Left ventricle myocardium inferior (tissue), 1 donor: ENCODE results near the gene HLA-DRA. TPM values are rescaled to one million over a fixed set of nuclear protein-coding genes. Genes with fewer than 3 reads are reported as not detected.

Source experiments
- DNase-seq: peaks from one replicate; pipeline ENCODE4 v3.0.0-alpha.2; 2020
- H3K27ac ChIP-seq: fragments of 200-600 bp; replicated peaks from 2 replicates; pipeline ENCODE4 v1.8.0; 2021
- H3K27me3 ChIP-seq: fragments of 200-600 bp; 2 replicates; pipeline ENCODE4 v1.8.0; 2021; ENCODE audit warnings: low read depth
- H3K36me3 ChIP-seq: fragments of 200-600 bp; 2 replicates; pipeline ENCODE4 v1.8.0; 2021
- H3K4me1 ChIP-seq: fragments of 200-600 bp; 2 replicates; pipeline ENCODE4 v1.8.0; 2021
- H3K4me3 ChIP-seq: fragments of 200-600 bp; 2 replicates; pipeline ENCODE4 v1.8.0; 2021; ENCODE audit warnings: mild to moderate bottlenecking, moderate library complexity
- H3K9me3 ChIP-seq: fragments of 200-600 bp; replicated peaks from 2 replicates; pipeline ENCODE4 v1.8.0; 2021
- CTCF ChIP-seq: fragments of 200-600 bp; IDR thresholded peaks from 2 replicates; pipeline ENCODE4 v1.8.0; 2021; ENCODE audit warnings: antibody characterized with exemption, mild to moderate bottlenecking, borderline replicate concordance
- intact Hi-C: fragments of 100-400 bp; cut with micrococcal nuclease; formaldehyde crosslinking; loops from one replicate; pipeline ENCODE4 v1.11.0; 2022
- total RNA-seq: library from RNA; stranded (reverse); fragmentation: NEBNext Ultra II Directional; extraction: Animal tissue kit (Norgen Biotek cat#: 25700); gene quantifications from one replicate; pipeline ENCODE4 v1.2.1, GENCODE V29; 2021
- donor health status: DM: no; HTN: yes; CAD: no; lungs with severe emphysema.

The HLA-DRA gene
- total RNA-seq, 1 donor from 2014 or later: 87.3 TPM

- peak overlapping the region; percentile 65 for H3K4me3 ChIP-seq
- H3K27me3 ChIP-seq: no peaks in the 10 kb centered on the region
- no peak overlapping the region for H3K27ac ChIP-seq
- H3K9me3 ChIP-seq: no peaks in the 10 kb centered on the region
- no peak for DNase-seq
- H3K4me1 ChIP-seq: peaks cover 9% of the 10 kb centered on the region
- intact Hi-C loops: no loop called here
- TF ChIP-seq CTCF: no peak
- peaks cover 21% of the 10 kb centered on the region for H3K36me3 ChIP-seq
Observed at GRCh38 chr6:32442243-32442667, 2.6 kb downstream of the HLA-DRA start.

GRCh38 chr6:32442977-32443552, 3.4 kb downstream of the HLA-DRA start:
- no peaks in the 10 kb centered on the region for H3K27me3 ChIP-seq
- no peak overlapping the region for H3K4me3 ChIP-seq
- peaks cover 4% of the 10 kb centered on the region for H3K4me1 ChIP-seq
- no peak for TF ChIP-seq CTCF
- DNase-seq: no peak
- intact Hi-C loops: no loop called here
- H3K27ac ChIP-seq: no peak overlapping the region
- H3K9me3 ChIP-seq: no peaks in the 10 kb centered on the region
- H3K36me3 ChIP-seq: peaks cover 21% of the 10 kb centered on the region

GRCh38 chr6:32444433-32444832, 4.7 kb downstream of the HLA-DRA start:
- Histone ChIP-seq H3K27me3 (no peaks in the 10 kb centered on the region), H3K27ac (no peak overlapping the region), H3K4me1 (no peaks in the 10 kb centered on the region), H3K4me3 (no peak overlapping the region), H3K9me3 (no peaks in the 10 kb centered on the region), H3K36me3 (peaks cover 21% of the 10 kb centered on the region)
- intact Hi-C loops: no loop called here
- no peak for DNase-seq
- no peak for TF ChIP-seq CTCF

GRCh38 chr6:32445321-32445854, 5.7 kb downstream of the HLA-DRA start:
- Histone ChIP-seq H3K4me1 (no peaks in the 10 kb centered on the region), H3K4me3 (no peak overlapping the region), H3K9me3 (no peaks in the 10 kb centered on the region), H3K27ac (no peak overlapping the region), H3K27me3 (no peaks in the 10 kb centered on the region), H3K36me3 (peaks cover 21% of the 10 kb centered on the region)
- intact Hi-C loops: no loop called here
- no peak for DNase-seq
- no peak for TF ChIP-seq CTCF

- DNase-seq: no peak
- H3K4me3 ChIP-seq: no peak overlapping the region
- intact Hi-C loops: no loop called here
- peaks cover 9% of the 10 kb centered on the region for H3K27me3 ChIP-seq
- H3K9me3 ChIP-seq: no peaks in the 10 kb centered on the region
- H3K4me1 ChIP-seq: no peaks in the 10 kb centered on the region
- no peak for TF ChIP-seq CTCF
- H3K36me3 ChIP-seq: peaks cover 12% of the 10 kb centered on the region
- H3K27ac ChIP-seq: no peak overlapping the region
Observed at GRCh38 chr6:32447932-32448331, 8.2 kb downstream of the HLA-DRA start.
